Ovary (tissue), 3 donors: ENCODE results near the gene GDAP1L1.

Experiments used
- POLR2A ChIP-seq: fragments of 450-650 bp; IDR thresholded peaks from one replicate; pipeline ENCODE4 v1.6.1; 2017; ENCODE audit warnings: antibody characterized with exemption, mild to moderate bottlenecking, moderate library complexity
- TF ChIP-seq, protein P1 (sequence below), 3 donors: fragments of 450-650 bp in 2 of 3; fragments of 200-600 bp in 1 of 3; IDR thresholded peaks; one replicate each; pipeline versions ENCODE4 v1.5.1 to v1.8.0; 2016 to 2022; ENCODE audit warnings: antibody characterized with exemption in 3 of 3, mild to moderate bottlenecking in 1 of 3
- donor health status: DM: no; HTN: no; CAD: no.

DNA sequence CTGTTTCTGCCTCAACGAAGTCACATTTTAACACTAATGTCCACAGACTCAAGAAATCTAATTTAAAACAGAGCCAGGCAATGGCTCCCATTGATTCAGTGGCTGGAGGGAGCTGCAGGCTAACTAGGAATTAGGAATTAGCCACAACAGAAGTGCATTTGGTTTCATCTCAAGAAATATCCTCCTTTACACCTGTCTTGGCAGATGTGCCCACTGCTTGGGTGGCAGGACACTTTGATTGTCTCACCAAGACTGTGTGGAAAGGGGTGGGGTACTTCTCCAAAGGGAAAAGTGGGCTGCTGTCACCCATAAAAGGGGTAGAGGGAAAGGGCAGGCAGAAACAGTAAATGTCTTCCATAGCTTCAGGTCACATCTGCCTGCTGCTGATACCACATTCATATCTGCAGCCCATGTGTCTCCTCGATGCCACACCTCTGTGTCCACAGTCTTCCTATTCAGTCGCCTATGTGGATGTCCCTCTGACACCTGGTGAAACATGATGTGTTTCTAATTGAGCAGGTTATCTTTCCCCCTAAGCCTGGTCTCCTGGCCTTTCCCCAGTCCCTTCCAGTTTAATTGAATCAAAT is 25.6 kb upstream of the GDAP1L1 start:
- TF ChIP-seq, protein P1, sequence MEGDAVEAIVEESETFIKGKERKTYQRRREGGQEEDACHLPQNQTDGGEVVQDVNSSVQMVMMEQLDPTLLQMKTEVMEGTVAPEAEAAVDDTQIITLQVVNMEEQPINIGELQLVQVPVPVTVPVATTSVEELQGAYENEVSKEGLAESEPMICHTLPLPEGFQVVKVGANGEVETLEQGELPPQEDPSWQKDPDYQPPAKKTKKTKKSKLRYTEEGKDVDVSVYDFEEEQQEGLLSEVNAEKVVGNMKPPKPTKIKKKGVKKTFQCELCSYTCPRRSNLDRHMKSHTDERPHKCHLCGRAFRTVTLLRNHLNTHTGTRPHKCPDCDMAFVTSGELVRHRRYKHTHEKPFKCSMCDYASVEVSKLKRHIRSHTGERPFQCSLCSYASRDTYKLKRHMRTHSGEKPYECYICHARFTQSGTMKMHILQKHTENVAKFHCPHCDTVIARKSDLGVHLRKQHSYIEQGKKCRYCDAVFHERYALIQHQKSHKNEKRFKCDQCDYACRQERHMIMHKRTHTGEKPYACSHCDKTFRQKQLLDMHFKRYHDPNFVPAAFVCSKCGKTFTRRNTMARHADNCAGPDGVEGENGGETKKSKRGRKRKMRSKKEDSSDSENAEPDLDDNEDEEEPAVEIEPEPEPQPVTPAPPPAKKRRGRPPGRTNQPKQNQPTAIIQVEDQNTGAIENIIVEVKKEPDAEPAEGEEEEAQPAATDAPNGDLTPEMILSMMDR (IDR thresholded peaks at IDR 0.05) = no peak
- no peak for TF ChIP-seq POLR2A
